ENCODE data around the gene LDLRAP1.
A peak's percentile ranks its signal among the peaks of the same experiment; 100 is the strongest.
"Not testable (repeated sequence)": the region's sequence is repeated elsewhere in the genome, so short reads cannot be mapped to it uniquely, and the experiment has no call there.

LDLRAP1 gene

GRCh38 chr1:25504706-25505595 lies 38.5 kb upstream of the LDLRAP1 start:
- H3K9ac ChIP-seq (ENCODE audit: insufficient read length, low read depth) = no peak overlapping the region

GRCh38 chr1:25505656-25506385 lies 37.6 kb upstream of the LDLRAP1 start:
- Histone ChIP-seq H3K27me3 (ENCODE audit: insufficient read depth, insufficient read length) (no peaks in the 10 kb centered on the region), H3K4me3 (ENCODE audit: insufficient read length, low read depth) (no peak overlapping the region), H3K9ac (ENCODE audit: insufficient read length, low read depth) (peak overlapping the region; percentile 23), H3K4me1 (ENCODE audit: insufficient read depth, insufficient read length) (peaks cover 33% of the 10 kb centered on the region), H3K36me3 (ENCODE audit: insufficient read depth, insufficient read length, low read length) (peaks cover 6% of the 10 kb centered on the region), H3K9me3 (ENCODE audit: insufficient read depth, low read length) (no peaks in the 10 kb centered on the region)
- no peak for TF ChIP-seq SUZ12 (IDR thresholded peaks at IDR 0.05; ENCODE audit: extremely low read depth, insufficient read depth, insufficient read length)
- TF ChIP-seq YY1 (IDR thresholded peaks at IDR 0.05; ENCODE audit: insufficient read depth, insufficient read length) = no peak
- TF ChIP-seq ZNF274 (IDR thresholded peaks at IDR 0.05; ENCODE audit: low read depth, low read length) = no peak
- no peak for DNase-seq (ENCODE audit: low read depth, low spot score)

More at GRCh38 chr1:25504706-25505595, 38.5 kb upstream of the LDLRAP1 start:
- no peak overlapping the region for H3K4me3 ChIP-seq (ENCODE audit: insufficient read length, low read depth)
- DNase-seq (ENCODE audit: low read depth, low spot score) = no peak
- TF ChIP-seq YY1 (IDR thresholded peaks at IDR 0.05; ENCODE audit: insufficient read depth, insufficient read length) (no peak), ZNF274 (IDR thresholded peaks at IDR 0.05; ENCODE audit: low read depth, low read length) (no peak), SUZ12 (IDR thresholded peaks at IDR 0.05; ENCODE audit: extremely low read depth, insufficient read depth, insufficient read length) (no peak)
- H3K9me3 ChIP-seq (ENCODE audit: insufficient read depth, low read length) = no peaks in the 10 kb centered on the region
- H3K36me3 ChIP-seq (ENCODE audit: insufficient read depth, insufficient read length, low read length) = peaks cover 6% of the 10 kb centered on the region
- H3K27me3 ChIP-seq (ENCODE audit: insufficient read depth, insufficient read length) = no peaks in the 10 kb centered on the region
- peaks cover 33% of the 10 kb centered on the region for H3K4me1 ChIP-seq (ENCODE audit: insufficient read depth, insufficient read length)

GRCh38 chr1:25506566-25507463 lies 36.6 kb upstream of the LDLRAP1 start:
- H3K4me1 ChIP-seq (ENCODE audit: insufficient read depth, insufficient read length) = peaks cover 24% of the 10 kb centered on the region
- not testable (repeated sequence) for DNase-seq (ENCODE audit: low read depth, low spot score); H3K9me3 ChIP-seq (ENCODE audit: insufficient read depth, low read length); H3K36me3 ChIP-seq (ENCODE audit: insufficient read depth, insufficient read length, low read length); H3K27me3 ChIP-seq (ENCODE audit: insufficient read depth, insufficient read length)
- peak overlapping the region; percentile 23 for H3K9ac ChIP-seq (ENCODE audit: insufficient read length, low read depth)
- peak overlapping the region; percentile 36 for H3K4me3 ChIP-seq (ENCODE audit: insufficient read length, low read depth)

GRCh38 chr1:25513666-25514065 lies 29.7 kb upstream of the LDLRAP1 start:
- Histone ChIP-seq H3K4me3 (ENCODE audit: insufficient read length, low read depth) (no peak overlapping the region), H3K9ac (ENCODE audit: insufficient read length, low read depth) (no peak overlapping the region), H3K4me1 (ENCODE audit: insufficient read depth, insufficient read length) (peaks cover 4% of the 10 kb centered on the region), H3K36me3 (ENCODE audit: insufficient read depth, insufficient read length, low read length) (no peaks in the 10 kb centered on the region), H3K27me3 (ENCODE audit: insufficient read depth, insufficient read length) (no peaks in the 10 kb centered on the region), H3K9me3 (ENCODE audit: insufficient read depth, low read length) (no peaks in the 10 kb centered on the region; the same call in 1 of the 2 replicates)
- TF ChIP-seq SUZ12 (IDR thresholded peaks at IDR 0.05; ENCODE audit: extremely low read depth, insufficient read depth, insufficient read length) (no peak), ZNF274 (IDR thresholded peaks at IDR 0.05; ENCODE audit: low read depth, low read length) (no peak), YY1 (IDR thresholded peaks at IDR 0.05; ENCODE audit: insufficient read depth, insufficient read length) (no peak)
- no peak for DNase-seq (ENCODE audit: low read depth, low spot score)

- Histone ChIP-seq H3K9ac (ENCODE audit: insufficient read length, low read depth) (no peak overlapping the region), H3K4me3 (ENCODE audit: insufficient read length, low read depth) (no peak overlapping the region), H3K9me3 (ENCODE audit: insufficient read depth, low read length) (no peaks in the 10 kb centered on the region; the same call in 1 of the 2 replicates), H3K4me1 (ENCODE audit: insufficient read depth, insufficient read length) (peaks cover 9% of the 10 kb centered on the region), H3K36me3 (ENCODE audit: insufficient read depth, insufficient read length, low read length) (no peaks in the 10 kb centered on the region), H3K27me3 (ENCODE audit: insufficient read depth, insufficient read length) (no peaks in the 10 kb centered on the region)
- DNase-seq (ENCODE audit: low read depth, low spot score) = no peak
- no peak for TF ChIP-seq SUZ12 (IDR thresholded peaks at IDR 0.05; ENCODE audit: extremely low read depth, insufficient read depth, insufficient read length)
- TF ChIP-seq ZNF274 (IDR thresholded peaks at IDR 0.05; ENCODE audit: low read depth, low read length) = no peak
- TF ChIP-seq YY1 (IDR thresholded peaks at IDR 0.05; ENCODE audit: insufficient read depth, insufficient read length) = no peak
These were observed 28.4 kb upstream of the LDLRAP1 start for GRCh38 chr1:25515033-25515432.

GRCh38 chr1:25516686-25517085 lies 26.7 kb upstream of the LDLRAP1 start:
- H3K9ac ChIP-seq (ENCODE audit: insufficient read length, low read depth) = no peak overlapping the region
- no peaks in the 10 kb centered on the region for H3K27me3 ChIP-seq (ENCODE audit: insufficient read depth, insufficient read length)
- H3K9me3 ChIP-seq (ENCODE audit: insufficient read depth, low read length) = no peaks in the 10 kb centered on the region; the same call in 1 of the 2 replicates
- TF ChIP-seq SUZ12 (IDR thresholded peaks at IDR 0.05; ENCODE audit: extremely low read depth, insufficient read depth, insufficient read length) (no peak), YY1 (IDR thresholded peaks at IDR 0.05; ENCODE audit: insufficient read depth, insufficient read length) (no peak), ZNF274 (IDR thresholded peaks at IDR 0.05; ENCODE audit: low read depth, low read length) (no peak)
- peaks cover 9% of the 10 kb centered on the region for H3K4me1 ChIP-seq (ENCODE audit: insufficient read depth, insufficient read length)
- no peak overlapping the region for H3K4me3 ChIP-seq (ENCODE audit: insufficient read length, low read depth)
- H3K36me3 ChIP-seq (ENCODE audit: insufficient read depth, insufficient read length, low read length) = no peaks in the 10 kb centered on the region
- DNase-seq (ENCODE audit: low read depth, low spot score) = no peak

Data from NT2/D1 (cell line).